HG03520 (cell line): Measurements from ENCODE around the gene ENAH.
"Not testable (repeated sequence)": the region's sequence is repeated elsewhere in the genome, so short reads cannot be mapped to it uniquely, and the experiment has no call there.

Experiments
- ATAC-seq: cut with Tn5 transposase; IDR thresholded peaks from one replicate; pipeline ENCODE4 v1.9.1; 2021; ENCODE audit warnings: mild to moderate bottlenecking, moderate library complexity; ENCODE audit not compliant: unreplicated experiment

Gene ENAH

DNA sequence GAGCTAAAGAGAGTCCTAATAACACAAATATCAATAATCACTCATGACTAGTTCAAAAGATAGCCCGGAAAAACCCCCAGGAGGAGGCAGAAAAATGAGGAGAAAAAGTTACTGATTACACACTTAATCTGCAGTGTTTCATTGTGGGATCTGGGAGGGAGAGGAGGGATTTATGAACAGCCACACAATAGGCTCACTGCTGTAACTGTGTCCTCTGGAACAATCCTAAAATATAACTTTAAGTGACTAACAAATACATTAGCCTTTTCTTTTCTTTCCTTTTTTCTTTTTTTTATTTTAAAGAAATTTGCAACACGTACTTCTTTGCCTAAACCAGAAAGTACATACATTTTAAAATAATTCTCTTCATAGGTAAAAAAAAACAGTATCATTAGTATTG lies 118.8 kb downstream of the ENAH start:
- ATAC-seq, result no peak

DNA sequence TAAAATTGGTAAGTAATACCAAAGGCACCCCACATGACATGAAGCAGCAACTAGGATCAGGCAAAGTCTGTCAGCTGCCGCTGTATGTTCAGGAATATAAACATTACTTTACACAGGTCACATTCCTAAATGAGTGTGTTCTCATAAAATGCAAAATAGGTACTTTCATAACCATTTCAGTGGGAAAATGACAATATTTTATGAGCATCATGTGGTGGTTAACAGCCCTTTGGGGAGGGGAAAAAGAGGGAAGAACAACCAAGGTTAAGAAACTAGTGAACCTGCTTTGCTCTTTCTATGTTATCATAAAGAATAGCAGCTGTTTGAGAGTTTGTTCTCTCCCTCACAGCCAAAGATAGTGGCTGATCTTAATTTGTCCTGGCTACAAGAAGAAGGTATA lies 119.7 kb downstream of the ENAH start:
- no peak for ATAC-seq

DNA sequence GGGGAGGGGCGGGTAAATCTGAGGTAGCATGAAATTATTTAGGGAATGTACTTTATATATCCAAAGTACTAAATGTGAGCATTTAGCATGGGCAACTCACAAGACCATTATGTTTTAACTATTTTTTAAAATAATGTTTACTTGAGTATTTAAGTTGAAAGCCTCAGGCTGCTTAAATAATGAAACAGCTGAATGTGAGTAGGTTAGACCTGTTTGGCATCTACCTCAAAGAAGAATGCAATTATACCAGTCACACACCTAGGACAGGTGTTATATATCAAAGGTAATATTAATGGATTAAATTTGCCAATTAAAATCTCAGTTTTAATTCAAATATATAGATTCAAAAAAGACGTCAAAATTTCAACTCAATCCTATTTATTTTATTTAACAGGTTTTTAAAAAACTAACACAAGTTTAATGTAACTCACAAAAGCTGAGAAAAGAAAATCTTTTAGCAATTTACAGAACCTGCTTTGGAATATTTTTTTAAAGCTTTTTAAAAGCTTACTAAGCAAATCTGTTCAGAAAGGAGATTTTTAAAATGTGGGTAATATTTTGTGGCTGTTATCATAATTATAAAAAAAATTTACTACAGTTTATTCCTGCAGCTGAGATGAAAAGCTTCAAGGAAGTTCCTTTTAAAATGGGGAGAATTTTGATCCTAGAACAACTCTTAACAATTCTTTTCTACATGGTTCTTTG lies 120.5 kb downstream of the ENAH start:
- ATAC-seq, result no peak

DNA sequence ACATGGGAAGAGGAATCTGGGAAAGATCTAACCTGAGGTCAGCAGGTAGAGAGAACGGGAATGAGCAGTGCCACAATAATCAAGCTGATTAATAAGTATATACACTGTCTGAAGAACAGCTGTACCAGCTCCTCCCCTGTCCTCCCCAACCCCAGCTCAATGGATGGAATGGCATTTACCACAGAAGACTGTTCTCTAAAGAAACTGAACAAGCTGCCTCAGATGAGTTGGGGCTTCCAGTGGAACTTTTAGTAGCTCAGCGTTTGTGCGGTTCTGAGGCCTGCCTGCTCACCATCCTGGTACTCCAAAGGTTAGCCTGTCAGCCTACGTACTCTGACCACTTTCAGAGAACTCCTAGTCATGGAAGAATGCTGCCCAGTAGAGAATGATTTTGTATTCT lies 123.2 kb downstream of the ENAH start:
- no peak for ATAC-seq

DNA sequence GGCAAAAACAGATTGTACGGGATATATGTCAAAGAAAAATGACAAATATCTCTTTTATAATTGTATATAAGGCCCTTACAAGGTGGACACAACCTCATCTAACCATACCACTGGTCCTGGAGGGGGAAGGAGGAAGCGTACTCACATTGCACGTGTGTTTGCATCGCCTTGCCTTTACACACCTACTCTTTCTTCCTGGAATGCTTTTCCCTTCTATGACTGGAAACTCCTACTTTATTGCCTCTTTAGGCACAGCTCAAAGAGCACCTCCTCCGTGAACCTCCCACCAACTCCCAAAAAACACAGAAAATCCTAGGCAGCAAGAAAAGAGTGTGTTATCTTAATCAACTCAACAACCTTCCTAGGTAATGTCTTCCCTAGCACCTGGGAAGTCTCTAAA lies 125.3 kb downstream of the ENAH start:
- no peak for ATAC-seq

DNA sequence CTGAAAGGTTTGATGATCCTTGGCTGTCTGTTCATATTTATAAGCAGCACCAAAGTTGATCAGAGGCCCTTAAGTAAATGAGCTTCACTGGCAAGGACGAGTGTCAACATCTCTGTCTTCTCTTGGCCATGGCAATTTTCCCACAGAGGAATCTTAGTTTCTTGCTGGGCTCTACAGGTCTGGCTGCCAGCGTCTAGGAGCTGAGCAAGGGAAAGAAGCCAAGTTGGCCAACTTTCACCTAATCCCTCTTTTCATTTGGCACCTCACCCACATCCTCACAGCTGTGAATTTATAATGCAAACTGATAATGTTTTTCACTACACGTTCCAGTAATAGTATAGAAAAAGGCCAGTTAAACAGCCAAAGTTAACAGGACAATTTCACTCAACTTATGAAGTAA lies 126.0 kb downstream of the ENAH start:
- no peak for ATAC-seq

DNA sequence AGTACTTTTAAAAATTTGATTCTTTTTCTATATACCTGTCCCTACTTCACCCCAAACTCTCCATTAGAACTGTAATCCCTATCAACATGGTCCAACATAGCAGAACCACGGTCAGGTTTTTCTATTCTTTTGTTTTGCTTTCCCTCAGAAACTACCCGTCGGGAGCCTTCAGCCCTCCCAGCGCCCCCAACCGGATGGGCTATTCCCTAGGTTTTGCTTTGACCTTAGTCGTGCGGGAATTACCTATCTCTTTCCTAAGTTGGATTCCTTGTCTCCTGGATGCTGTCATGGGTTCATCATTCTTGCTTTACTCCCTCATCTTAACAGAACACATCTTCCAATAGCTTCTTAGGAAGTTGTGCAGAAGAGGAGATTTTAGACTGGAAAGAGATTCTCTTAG lies 127.5 kb downstream of the ENAH start:
- ATAC-seq, result no peak

DNA sequence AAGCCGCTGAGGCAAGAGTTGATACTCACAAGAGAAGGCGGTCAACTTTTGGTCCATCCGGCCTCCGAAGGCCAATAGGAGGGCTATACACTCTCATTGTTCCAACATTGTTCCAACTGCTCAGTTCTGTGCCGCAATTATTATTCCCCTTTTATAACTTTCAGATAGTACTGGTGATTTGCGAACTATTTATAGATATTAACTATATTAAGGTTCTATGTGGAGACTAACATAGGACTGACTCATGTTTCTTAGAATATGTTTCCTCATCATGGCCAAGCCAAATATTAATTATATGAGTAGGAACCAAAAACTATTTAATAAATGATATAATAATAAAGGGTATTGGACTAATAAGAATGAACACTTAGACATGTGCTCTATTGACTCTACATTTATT lies 128.4 kb downstream of the ENAH start:
- ATAC-seq, result no peak

DNA sequence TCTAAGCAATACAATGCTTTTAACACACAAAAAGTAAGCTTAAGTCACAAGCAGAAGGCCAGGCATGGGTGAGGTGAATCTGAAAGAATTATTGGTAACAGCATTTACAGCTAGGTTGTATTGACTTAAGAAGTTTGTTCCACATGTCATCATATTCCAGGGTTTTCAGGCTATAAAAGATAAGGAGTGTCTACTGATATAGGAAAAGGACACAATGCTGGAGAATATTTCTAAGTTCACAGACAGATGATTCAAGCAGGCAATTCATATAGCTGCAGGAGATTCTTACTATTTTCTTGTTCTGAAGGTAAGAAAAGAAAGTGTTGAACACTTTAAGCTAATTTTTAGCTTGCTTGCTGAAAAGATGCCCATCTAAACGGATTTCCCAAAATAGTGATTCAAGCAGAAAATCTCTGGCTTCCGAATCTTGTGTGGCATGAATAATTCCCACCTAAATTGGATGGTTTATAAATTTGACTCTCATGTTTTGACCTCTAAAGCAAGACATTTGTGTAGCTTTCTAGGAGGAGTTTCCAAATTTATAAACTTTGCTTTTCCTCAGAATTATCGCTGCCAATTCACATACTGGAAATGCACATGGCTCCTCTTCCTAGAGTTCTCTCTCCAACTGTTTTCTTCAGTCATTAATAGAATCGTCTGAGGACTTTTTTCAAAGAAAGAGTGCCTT lies 129.5 kb downstream of the ENAH start:
- no peak for ATAC-seq

DNA sequence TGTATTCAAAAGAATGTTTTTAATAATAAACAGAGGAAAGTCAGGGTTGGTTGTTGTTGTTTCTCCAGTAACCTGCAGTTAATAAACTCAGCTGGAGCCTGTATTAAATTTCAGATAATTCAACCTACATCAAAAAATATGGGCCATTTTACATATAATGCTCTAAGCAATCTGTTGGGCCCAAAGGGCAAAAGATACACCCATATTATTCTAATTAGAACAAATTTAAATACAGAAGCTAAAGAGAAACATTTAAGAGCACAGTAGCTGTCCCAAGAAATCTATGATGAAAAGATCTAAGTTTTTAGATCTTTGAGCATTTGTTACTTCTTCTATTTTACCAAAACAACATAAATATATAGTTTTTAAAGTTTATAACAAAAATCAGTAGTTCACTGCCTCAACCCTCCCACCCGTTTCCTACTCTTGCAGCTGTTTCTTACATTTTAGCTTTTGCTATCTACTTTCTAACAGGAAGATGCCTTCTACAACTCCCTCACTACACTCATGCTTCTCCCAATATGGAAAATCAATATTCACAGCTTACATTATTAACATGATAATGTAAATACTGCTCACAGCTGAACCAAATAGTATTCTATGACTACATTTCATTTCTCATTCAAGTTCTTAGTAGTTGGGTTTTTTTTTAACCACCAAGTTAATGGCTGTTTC lies 130.2 kb downstream of the ENAH start:
- ATAC-seq, result no peak

DNA sequence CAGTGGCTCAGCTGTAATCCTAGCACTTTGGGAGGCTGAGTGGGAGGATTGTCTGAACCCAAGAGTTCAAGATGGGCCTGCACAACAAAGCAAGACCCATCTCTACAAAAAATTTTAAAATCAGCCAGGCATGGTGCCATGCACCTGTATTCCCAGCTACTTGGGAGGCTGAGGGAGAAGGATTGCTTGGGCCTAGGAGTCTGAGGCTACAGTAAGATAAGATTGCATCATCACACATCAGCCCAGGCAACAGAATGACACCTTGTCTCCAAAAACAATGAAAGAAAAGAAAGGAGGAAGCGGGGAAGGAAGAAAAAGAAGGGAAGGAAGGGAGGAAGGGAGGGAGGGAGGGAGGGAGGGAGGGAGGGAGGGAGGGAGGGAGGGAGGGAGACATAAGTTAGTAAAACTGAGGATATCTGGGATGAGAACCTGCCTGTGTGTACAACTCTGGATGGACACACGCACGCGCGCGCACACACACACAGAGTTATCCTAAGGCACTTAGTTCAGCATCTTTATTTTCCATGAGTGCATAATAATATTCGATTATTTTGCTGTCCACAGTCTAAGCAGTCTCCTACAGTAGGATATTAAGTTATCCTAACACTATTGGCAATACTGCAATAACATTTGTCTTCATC lies 132.2 kb downstream of the ENAH start:
- ATAC-seq, result no peak

DNA sequence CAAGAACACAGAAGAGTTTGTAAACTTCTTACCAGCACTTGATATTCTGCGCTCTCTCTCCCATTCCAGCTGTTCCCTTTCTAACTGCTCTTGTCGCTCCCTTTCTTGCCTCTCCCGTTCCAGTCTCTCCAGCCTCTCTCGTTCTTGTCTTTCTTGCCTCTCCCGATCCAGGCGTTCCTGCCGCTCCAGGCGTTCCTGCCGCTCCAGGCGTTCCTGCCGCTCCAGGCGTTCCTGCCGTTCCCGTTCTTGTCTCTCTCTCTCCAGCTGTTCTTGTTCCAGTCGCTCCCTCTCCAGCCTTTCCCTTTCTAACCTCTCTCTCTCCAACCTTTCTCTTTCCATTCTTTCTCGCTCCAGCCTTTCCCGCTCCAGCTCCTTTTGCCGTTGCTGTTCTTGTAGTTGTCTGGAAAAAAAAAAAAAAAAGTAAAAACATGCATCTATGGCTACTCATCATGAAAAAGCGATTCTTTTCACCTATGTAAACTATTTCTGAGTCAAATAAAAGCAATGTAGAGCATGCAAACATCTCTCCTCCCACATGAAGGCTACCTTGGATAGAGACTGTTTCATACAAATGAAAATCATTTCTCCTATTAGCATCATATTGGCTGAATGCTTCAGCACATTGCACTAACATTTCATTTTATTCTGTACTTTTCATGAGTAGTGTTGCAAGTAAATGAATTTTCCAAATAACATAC lies 133.6 kb downstream of the ENAH start:
- no peak for ATAC-seq

DNA sequence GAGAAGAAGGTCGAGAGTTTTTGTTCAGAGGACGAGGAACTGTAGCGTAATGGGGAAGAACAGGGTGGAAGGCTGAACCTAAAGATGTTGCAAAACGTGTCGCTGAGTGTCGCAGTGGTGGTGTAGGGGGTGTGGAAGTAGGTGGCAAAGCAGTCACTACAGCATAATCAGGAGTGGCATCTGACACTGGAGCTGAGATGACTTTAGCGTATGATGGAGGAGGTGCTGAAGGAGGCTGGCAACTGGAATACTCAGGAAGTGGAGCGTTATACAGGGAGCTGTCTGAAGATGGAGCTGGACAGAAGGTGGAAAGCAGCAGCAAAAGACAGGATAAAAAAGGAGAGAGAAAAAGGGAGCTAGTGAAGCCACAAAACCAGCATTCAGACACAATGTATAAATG lies 135.2 kb downstream of the ENAH start:
- no peak for ATAC-seq

DNA sequence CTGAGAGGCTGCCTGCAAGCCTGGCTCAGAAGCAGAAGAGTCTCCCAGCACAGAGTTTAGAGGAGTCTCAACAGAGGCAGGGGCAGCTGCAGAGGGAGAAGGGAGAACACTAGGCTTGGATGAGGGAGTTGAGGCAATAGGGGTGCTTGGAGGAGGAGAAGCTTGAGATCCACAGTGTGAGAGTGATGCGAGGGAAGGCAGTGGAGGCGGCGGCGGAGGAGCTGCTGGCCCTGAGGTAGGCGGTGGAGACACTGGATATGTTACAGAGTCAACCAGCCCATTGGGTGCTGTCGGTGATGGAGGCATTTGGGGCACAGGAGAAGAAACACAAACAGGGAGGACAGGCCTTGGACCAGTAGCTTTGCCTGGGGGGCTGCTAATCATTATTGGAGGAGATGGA lies 135.7 kb downstream of the ENAH start:
- ATAC-seq, result no peak

DNA sequence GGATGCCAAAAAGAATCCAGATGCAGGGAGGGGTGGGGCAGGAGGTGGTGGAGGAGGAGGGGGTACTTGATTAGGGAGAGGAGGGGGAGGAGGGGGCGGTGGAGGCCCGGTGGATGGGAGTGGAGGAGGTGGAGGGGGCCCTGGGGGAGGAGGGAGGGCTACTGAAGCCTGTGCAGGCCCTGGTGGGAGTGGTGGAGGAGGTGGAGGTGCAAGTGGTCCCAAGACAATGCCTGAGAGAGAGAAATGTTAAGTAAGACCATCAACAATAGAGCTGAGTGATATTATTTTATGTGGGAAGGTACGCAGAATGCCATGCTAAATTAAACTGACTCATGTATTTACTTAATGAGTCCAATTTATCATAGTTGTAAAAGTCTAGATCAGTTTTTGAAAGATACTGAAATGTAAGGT lies 138.2 kb downstream of the ENAH start:
- ATAC-seq, result no peak

DNA sequence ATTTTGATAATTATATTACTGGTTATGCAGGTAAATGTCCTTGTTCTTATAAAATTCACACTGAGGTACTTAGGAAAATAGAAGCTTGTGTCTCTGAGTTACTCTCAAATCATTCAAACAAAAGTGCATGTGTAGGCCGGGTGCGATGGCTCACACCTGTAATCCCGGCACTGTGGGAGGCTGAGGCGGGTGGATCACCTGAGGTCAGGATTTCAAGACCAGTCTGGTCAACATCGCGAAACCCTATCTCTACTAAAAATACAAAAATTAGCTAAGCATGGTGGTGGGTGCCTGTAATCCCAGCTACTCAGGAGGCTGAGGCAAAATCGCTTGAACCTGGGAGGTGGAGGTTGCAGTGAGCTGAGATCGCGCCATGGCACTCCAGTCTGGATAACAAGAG lies 139.3 kb downstream of the ENAH start:
- ATAC-seq, result not testable (repeated sequence)

DNA sequence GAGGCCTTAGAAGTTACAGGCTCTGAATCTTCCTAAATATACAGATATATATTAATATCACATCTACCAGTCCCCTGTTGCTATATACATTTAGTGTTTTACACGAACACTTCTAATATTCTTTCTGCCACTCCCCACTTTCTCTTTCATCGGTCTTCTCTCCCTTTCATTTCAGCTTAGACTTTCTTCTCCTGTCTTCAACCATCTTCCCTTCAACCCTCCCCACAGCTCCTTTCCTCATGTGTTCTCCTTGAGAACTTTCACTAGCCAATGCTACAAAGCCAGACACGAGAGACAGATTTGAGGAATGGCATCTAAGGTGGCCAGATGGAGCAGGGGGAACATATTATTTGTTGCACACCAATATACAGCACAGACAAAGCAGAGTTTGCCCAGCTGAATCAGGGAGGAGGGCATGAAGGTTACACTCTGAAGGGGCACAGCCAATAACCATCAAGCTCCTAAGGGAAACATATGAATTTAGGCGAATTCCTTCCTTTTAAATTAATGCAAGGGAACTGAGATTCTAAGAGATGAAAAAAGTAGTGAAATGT lies 141.0 kb downstream of the ENAH start:
- no peak for ATAC-seq

DNA sequence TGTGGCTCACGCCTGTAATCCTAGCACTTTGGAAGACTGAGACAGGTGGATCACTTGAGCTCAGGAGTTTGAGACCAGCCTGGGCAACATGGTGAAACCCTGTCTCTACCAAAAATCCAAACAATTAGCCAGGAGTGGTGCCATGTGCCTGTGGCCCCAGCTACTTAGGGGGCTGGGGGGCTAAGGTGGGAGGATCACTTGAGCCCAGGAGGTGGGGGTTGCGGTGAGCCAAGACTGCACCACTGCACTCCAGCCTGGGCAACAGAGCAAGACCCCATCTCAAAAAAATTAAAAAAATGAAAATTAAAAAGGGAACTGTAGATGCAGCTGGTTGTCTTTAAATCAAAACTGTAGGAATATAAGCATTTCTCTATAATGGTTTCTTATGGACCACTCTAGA lies 142.2 kb downstream of the ENAH start:
- ATAC-seq, result not testable (repeated sequence)

DNA sequence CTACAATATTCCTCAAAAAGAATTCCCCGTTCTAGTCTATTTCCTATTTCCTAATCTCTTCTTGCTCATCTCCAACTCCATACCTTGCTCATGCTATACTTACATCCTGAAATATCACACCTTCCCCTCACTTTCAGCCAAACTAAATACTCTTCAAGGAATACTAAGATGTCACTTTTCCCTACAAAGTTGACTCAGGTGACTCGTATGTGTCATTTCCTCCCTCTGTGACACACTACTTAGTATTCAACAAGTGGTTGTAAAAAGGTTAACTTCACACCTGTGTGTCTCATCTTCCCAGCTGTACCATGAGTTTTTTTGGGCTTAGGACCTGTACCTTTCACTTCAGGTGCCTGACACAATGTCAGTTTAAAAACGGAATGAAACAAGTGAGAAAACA lies 143.2 kb downstream of the ENAH start:
- no peak for ATAC-seq

DNA sequence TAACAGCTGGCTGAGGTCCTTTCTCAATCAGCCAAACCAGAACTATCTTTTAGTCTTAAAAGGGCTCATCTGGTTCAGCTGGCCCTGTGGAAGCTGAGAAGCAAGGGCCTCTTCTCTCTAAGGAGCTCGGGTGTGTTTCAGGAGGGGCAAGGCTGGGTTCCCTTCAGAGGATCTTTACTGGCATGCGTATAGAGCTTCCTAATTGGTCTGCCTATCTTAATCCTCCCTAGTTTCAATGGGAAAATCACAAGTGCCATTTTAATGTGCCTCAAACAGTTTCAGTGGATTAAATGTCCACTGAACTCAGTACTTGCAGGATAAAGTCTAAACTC lies 143.6 kb downstream of the ENAH start:
- ATAC-seq, result no peak
